HepG2 (cell line): ENCODE results near the gene HOXD4. TPM values are rescaled to one million over a fixed set of nuclear protein-coding genes. Genes with fewer than 3 reads are reported as not detected.

ENCODE experiments used
- ARID5B ChIP-seq: IDR thresholded peaks from 2 replicates; pipeline ENCODE4 v1.4.0; 2020; ENCODE audit warnings: mild to moderate bottlenecking, missing genetic modification reagents
- CREB1 ChIP-seq, 2 experiments: fragments of 450-650 bp in 1 of 2; IDR thresholded peaks; 2 replicates each; pipeline ENCODE4 v1.6.1; 2016 to 2017; ENCODE audit warnings: control low read depth in 1 of 2, mild to moderate bottlenecking in 1 of 2, missing compliant biosample characterization in 1 of 2, missing genetic modification characterization in 1 of 2
- DNMT1 ChIP-seq: sonication (generic); formaldehyde crosslinking; IDR thresholded peaks from 2 replicates; pipeline ENCODE4 v1.5.1; 2020; ENCODE audit warnings: mild to moderate bottlenecking, missing genetic modification reagents
- FOXK1 ChIP-seq: sonication (generic); formaldehyde crosslinking; IDR thresholded peaks from 2 replicates; pipeline ENCODE4 v1.4.0; 2020; ENCODE audit warnings: low read depth, missing genetic modification reagents, borderline replicate concordance
- FOXK2 ChIP-seq: fragments of 450-650 bp; IDR thresholded peaks from 2 replicates; pipeline ENCODE4 v1.6.1; 2016
- MAFG ChIP-seq: sonication (generic); formaldehyde crosslinking; IDR thresholded peaks from 2 replicates; pipeline ENCODE4 v1.5.1; 2020; ENCODE audit warnings: mild to moderate bottlenecking, missing genetic modification reagents
- NONO ChIP-seq, 2 experiments: fragments of 450-650 bp in 1 of 2; sonication (generic) in 1 of 2; formaldehyde crosslinking in 1 of 2; IDR thresholded peaks in 1 of 2; conservative IDR thresholded peaks in 1 of 2; 2 replicates each; pipeline versions ENCODE4 v1.6.1 to v1.8.0; 2017 to 2022; ENCODE audit warnings: mild to moderate bottlenecking in 1 of 2, missing genetic modification reagents in 1 of 2, moderate library complexity in 1 of 2
- RXRB ChIP-seq: IDR thresholded peaks from 2 replicates; pipeline ENCODE4 v1.6.1; 2016; ENCODE audit warnings: borderline replicate concordance, missing genetic modification reagents, missing compliant biosample characterization
- SMC3 ChIP-seq: IDR thresholded peaks from 2 replicates; pipeline ENCODE4 v1.6.1; 2011; ENCODE audit warnings: low read length, improper control_type of control experiment
- THYN1 ChIP-seq: sonication (generic); formaldehyde crosslinking; IDR thresholded peaks from 2 replicates; pipeline ENCODE4 v1.8.1; 2023; ENCODE audit warnings: low read depth, mild to moderate bottlenecking, moderate library complexity, missing genetic modification reagents, borderline replicate concordance
- TRIM24 ChIP-seq: sonication (generic); formaldehyde crosslinking; IDR thresholded peaks from 2 replicates; pipeline ENCODE4 v1.8.0; 2022; ENCODE audit warnings: mild to moderate bottlenecking, missing genetic modification reagents
- ZMYM4 ChIP-seq: sonication (generic); formaldehyde crosslinking; IDR thresholded peaks from 2 replicates; pipeline ENCODE4 v1.8.1; 2023; ENCODE audit warnings: mild to moderate bottlenecking, missing genetic modification reagents
- ZNF34 ChIP-seq: sonication (generic); formaldehyde crosslinking; IDR thresholded peaks from 2 replicates; pipeline ENCODE4 v1.4.0; 2020; ENCODE audit warnings: mild to moderate bottlenecking, missing genetic modification reagents, borderline replicate concordance
- ZNF501 ChIP-seq: sonication (generic); formaldehyde crosslinking; IDR thresholded peaks from 2 replicates; pipeline ENCODE4 v1.5.1; 2020; ENCODE audit warnings: mild to moderate bottlenecking, moderate library complexity, missing genetic modification reagents
- ZNF576 ChIP-seq: sonication (generic); formaldehyde crosslinking; IDR thresholded peaks from 2 replicates; pipeline ENCODE4 v1.4.0; 2020; ENCODE audit warnings: mild to moderate bottlenecking, missing genetic modification reagents
- polyA plus RNA-seq, 8 experiments: library from polyadenylated mRNA; depleted of rRNA in 3 of 8; stranded (reverse) in 7 of 8; unstranded in 1 of 8; fragments of >200 nt; fragmentation: Illumina TruSeq in 4 of 8; extraction: Trizol in 4 of 8; gene quantifications; 2 replicates each; pipeline versions ENCODE4 v1.2.1 to v1.2.3, GENCODE V29; 2011 to 2016; ENCODE audit warnings: low read depth in 4 of 8, missing spikeins in 1 of 8, mixed read lengths in 1 of 8; ENCODE audit not compliant: insufficient read depth in 1 of 8
- total RNA-seq, 5 experiments: library from RNA; depleted of rRNA; stranded (reverse); fragments of >200 nt; fragmentation: Illumina TruSeq; extraction: Trizol; gene quantifications; 2 replicates each; pipeline ENCODE4 v1.2.3, GENCODE V29; 2016; ENCODE audit warnings: low read depth in 1 of 5
- TF ChIP-seq, protein P1 (sequence below), 2 experiments: fragments of 450-650 bp in 1 of 2; sonication (generic) in 1 of 2; formaldehyde crosslinking in 1 of 2; IDR thresholded peaks; 2 replicates each; pipeline versions ENCODE4 v1.6.1 to v1.8.0; 2016 to 2022; ENCODE audit warnings: antibody characterized with exemption in 1 of 2, mild to moderate bottlenecking in 1 of 2, missing genetic modification reagents in 1 of 2

Gene HOXD4
- total and polyA plus RNA-seq, 2 of the 13 experiments (the other 11 are each of a cell fraction or from before 2014, with no cell fraction given): not detected

GRCh38 chr2:176111309-176111663 lies 40.1 kb upstream of the HOXD4 start (continued):
- peak; percentile 43 for TF ChIP-seq SMC3
- 0 out of 2 replicates have a peak, but pooled peaks have one; percentile 28 for TF ChIP-seq ZMYM4 (CRISPR knock-in tag)
- no peak for TF ChIP-seq DNMT1 (CRISPR knock-in tag)
- peak; percentile 16; the same call in 1 of the 2 replicates for TF ChIP-seq ARID5B (CRISPR knock-in tag)
- 0 out of 2 replicates have a peak, but pooled peaks have one; percentile 23 for TF ChIP-seq ZNF501 (CRISPR knock-in tag)
- no peak for TF ChIP-seq FOXK2
- no peak for TF ChIP-seq NONO (IDR thresholded peaks at IDR 0.05)
- no peak for TF ChIP-seq NONO (CRISPR knock-in tag; conservative IDR thresholded peaks at IDR 0.05)
- 0 out of 2 replicates have a peak, but pooled peaks have one; percentile 19 for TF ChIP-seq RXRB
- TF ChIP-seq TRIM24 (CRISPR knock-in tag): no peak
- TF ChIP-seq MAFG (CRISPR knock-in tag): no peak
- TF ChIP-seq ZNF34 (CRISPR knock-in tag): no peak
- no peak for TF ChIP-seq CREB1 (IDR thresholded peaks at IDR 0.05)
- no peak for TF ChIP-seq CREB1 (CRISPR knock-in tag; IDR thresholded peaks at IDR 0.05)
- TF ChIP-seq, protein P1, sequence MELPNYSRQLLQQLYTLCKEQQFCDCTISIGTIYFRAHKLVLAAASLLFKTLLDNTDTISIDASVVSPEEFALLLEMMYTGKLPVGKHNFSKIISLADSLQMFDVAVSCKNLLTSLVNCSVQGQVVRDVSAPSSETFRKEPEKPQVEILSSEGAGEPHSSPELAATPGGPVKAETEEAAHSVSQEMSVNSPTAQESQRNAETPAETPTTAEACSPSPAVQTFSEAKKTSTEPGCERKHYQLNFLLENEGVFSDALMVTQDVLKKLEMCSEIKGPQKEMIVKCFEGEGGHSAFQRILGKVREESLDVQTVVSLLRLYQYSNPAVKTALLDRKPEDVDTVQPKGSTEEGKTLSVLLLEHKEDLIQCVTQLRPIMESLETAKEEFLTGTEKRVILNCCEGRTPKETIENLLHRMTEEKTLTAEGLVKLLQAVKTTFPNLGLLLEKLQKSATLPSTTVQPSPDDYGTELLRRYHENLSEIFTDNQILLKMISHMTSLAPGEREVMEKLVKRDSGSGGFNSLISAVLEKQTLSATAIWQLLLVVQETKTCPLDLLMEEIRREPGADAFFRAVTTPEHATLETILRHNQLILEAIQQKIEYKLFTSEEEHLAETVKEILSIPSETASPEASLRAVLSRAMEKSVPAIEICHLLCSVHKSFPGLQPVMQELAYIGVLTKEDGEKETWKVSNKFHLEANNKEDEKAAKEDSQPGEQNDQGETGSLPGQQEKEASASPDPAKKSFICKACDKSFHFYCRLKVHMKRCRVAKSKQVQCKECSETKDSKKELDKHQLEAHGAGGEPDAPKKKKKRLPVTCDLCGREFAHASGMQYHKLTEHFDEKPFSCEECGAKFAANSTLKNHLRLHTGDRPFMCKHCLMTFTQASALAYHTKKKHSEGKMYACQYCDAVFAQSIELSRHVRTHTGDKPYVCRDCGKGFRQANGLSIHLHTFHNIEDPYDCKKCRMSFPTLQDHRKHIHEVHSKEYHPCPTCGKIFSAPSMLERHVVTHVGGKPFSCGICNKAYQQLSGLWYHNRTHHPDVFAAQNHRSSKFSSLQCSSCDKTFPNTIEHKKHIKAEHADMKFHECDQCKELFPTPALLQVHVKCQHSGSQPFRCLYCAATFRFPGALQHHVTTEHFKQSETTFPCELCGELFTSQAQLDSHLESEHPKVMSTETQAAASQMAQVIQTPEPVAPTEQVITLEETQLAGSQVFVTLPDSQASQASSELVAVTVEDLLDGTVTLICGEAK (IDR thresholded peaks at IDR 0.05): no peak
- TF ChIP-seq, protein P1 (CRISPR knock-in tag; IDR thresholded peaks at IDR 0.05): no peak
- TF ChIP-seq ZNF576 (CRISPR knock-in tag): no peak
- TF ChIP-seq THYN1 (CRISPR knock-in tag): no peak
- no peak for TF ChIP-seq FOXK1 (CRISPR knock-in tag)
